Breast epithelium (tissue), 4 donors: ENCODE data around the gene ZNF148. TPM values are rescaled to one million over a fixed set of nuclear protein-coding genes. Genes with fewer than 3 reads are reported as not detected.

Experiments used
- DNase-seq, 2 donors: peaks; one replicate each; pipeline ENCODE4 v3.0.0-alpha.2; 2019; ENCODE audit warnings: low spot score in 2 of 2
- H3K27ac ChIP-seq, 2 donors: fragments of 200-600 bp; sonication (generic) in 1 of 2; one replicate each; pipeline ENCODE4 v1.5.1; 2016 to 2019; ENCODE audit warnings: mild to moderate bottlenecking in 1 of 2
- H3K27me3 ChIP-seq, 2 donors: fragments of 200-600 bp; sonication (generic) in 1 of 2; one replicate each; pipeline versions ENCODE4 v1.5.1 to v1.6.0; 2017 to 2019; ENCODE audit warnings: control low read depth in 1 of 2, mild to moderate bottlenecking in 1 of 2
- H3K36me3 ChIP-seq: fragments of 200-600 bp; one replicate; pipeline ENCODE4 v1.5.1; 2019
- H3K4me1 ChIP-seq, 2 donors: fragments of 200-600 bp; sonication (generic); one replicate each; pipeline ENCODE4 v1.5.1; 2016 to 2019; ENCODE audit warnings: control low read depth in 1 of 2
- H3K4me3 ChIP-seq, 3 donors: fragments of 200-600 bp; sonication (generic); 1 replicate in 2 of 3; 2 replicates in 1 of 3; pipeline ENCODE4 v1.5.1; 2016 to 2019; ENCODE audit warnings: mild to moderate bottlenecking in 3 of 3, moderate library complexity in 2 of 3
- H3K9me3 ChIP-seq, 2 donors: fragments of 200-600 bp; sonication (generic) in 1 of 2; one replicate each; pipeline ENCODE4 v1.5.1; 2016 to 2019; ENCODE audit warnings: control low read depth in 1 of 2
- CTCF ChIP-seq, 3 donors: fragments of 450-650 bp; IDR thresholded peaks; one replicate each; pipeline ENCODE4 v1.5.1; 2016 to 2017; ENCODE audit warnings: antibody characterized with exemption in 3 of 3, mild to moderate bottlenecking in 3 of 3, moderate library complexity in 3 of 3
- POLR2A ChIP-seq: fragments of 450-650 bp; IDR thresholded peaks from one replicate; pipeline ENCODE4 v1.6.1; 2016; ENCODE audit warnings: antibody characterized with exemption, mild to moderate bottlenecking, moderate library complexity
- POLR2AphosphoS5 ChIP-seq, 3 donors: sonication (generic); formaldehyde crosslinking; IDR thresholded peaks; one replicate each; pipeline ENCODE4 v1.6.1; 2017; ENCODE audit warnings: antibody characterized with exemption in 3 of 3
- intact Hi-C: fragments of 100-400 bp; cut with DNase I; formaldehyde crosslinking; loops from one replicate; pipeline ENCODE4 v1.15.1; 2023; ENCODE audit warnings: low total_unique reads
- total RNA-seq, 3 donors: library from RNA; depleted of rRNA; stranded (reverse); fragments of >200 nt; gene quantifications; one replicate each; pipeline ENCODE4 v1.1.0, GENCODE V29; 2016

The ZNF148 gene
- total RNA-seq, 3 donors from 2014 or later, result 29.8 to 47.7 (median 31.8) TPM

- no peak overlapping the region for H3K27ac ChIP-seq
- no peaks in the 10 kb centered on the region for H3K4me1 ChIP-seq
- no peak for TF ChIP-seq CTCF (IDR thresholded peaks at IDR 0.05)
- no peak for TF ChIP-seq POLR2AphosphoS5 (IDR thresholded peaks at IDR 0.05)
- TF ChIP-seq POLR2A, result no peak
- H3K9me3 ChIP-seq, result no peaks in the 10 kb centered on the region
- H3K4me3 ChIP-seq, result no peak overlapping the region
- intact Hi-C loops, result no loop called here
- no peak for DNase-seq
- no peaks in the 10 kb centered on the region for H3K36me3 ChIP-seq
- H3K27me3 ChIP-seq, result no peaks in the 10 kb centered on the region
Measured at GRCh38 chr3:125191256-125191655, 183.9 kb downstream of the ZNF148 start.

DNA sequence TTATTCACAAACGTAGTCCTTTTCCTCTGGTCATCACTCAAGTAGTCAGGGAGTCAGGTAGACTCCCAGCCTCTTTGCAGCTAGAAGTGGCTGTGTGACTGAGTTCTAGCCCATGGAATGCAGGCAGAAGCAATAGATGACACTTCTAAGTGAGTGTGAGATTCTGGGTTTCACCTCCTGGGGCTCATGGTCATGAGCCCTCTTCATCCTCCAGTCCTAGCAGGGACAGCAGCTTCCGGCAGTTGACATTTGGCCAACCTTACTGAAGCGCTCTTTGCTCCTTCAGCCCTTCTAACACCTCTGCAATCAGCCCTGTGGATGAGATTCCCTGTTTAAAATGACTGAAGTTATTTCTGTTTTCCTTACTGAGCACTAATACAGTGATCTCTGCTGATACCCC lies 184.3 kb downstream of the ZNF148 start:
- H3K36me3 ChIP-seq, result no peaks in the 10 kb centered on the region
- TF ChIP-seq POLR2AphosphoS5 (IDR thresholded peaks at IDR 0.05) (no peak), POLR2A (no peak), CTCF (IDR thresholded peaks at IDR 0.05) (no peak)
- H3K9me3 ChIP-seq, result no peaks in the 10 kb centered on the region
- H3K27ac ChIP-seq, result no peak overlapping the region
- no peaks in the 10 kb centered on the region for H3K4me1 ChIP-seq
- no peak overlapping the region for H3K4me3 ChIP-seq
- intact Hi-C loops, result no loop called here
- no peak for DNase-seq
- no peaks in the 10 kb centered on the region for H3K27me3 ChIP-seq

- DNase-seq, result no peak
- TF ChIP-seq CTCF (IDR thresholded peaks at IDR 0.05) (no peak), POLR2AphosphoS5 (IDR thresholded peaks at IDR 0.05) (no peak), POLR2A (no peak)
- no peaks in the 10 kb centered on the region for H3K4me1 ChIP-seq
- H3K4me3 ChIP-seq, result no peak overlapping the region
- no peaks in the 10 kb centered on the region for H3K27me3 ChIP-seq
- H3K36me3 ChIP-seq, result no peaks in the 10 kb centered on the region
- H3K9me3 ChIP-seq, result no peaks in the 10 kb centered on the region
- intact Hi-C loops, result no loop called here
- H3K27ac ChIP-seq, result no peak overlapping the region
Measured at GRCh38 chr3:125189378-125190165, 185.6 kb downstream of the ZNF148 start.

GRCh38 chr3:125188955-125189354 lies 186.2 kb downstream of the ZNF148 start:
- no peak for TF ChIP-seq POLR2AphosphoS5 (IDR thresholded peaks at IDR 0.05)
- TF ChIP-seq CTCF (IDR thresholded peaks at IDR 0.05), result no peak
- no peak for TF ChIP-seq POLR2A
- no peaks in the 10 kb centered on the region for H3K4me1 ChIP-seq
- no peak overlapping the region for H3K4me3 ChIP-seq
- intact Hi-C loops, result no loop called here
- no peak for DNase-seq
- no peaks in the 10 kb centered on the region for H3K36me3 ChIP-seq
- no peaks in the 10 kb centered on the region for H3K9me3 ChIP-seq
- no peak overlapping the region for H3K27ac ChIP-seq
- H3K27me3 ChIP-seq, result no peaks in the 10 kb centered on the region

DNA sequence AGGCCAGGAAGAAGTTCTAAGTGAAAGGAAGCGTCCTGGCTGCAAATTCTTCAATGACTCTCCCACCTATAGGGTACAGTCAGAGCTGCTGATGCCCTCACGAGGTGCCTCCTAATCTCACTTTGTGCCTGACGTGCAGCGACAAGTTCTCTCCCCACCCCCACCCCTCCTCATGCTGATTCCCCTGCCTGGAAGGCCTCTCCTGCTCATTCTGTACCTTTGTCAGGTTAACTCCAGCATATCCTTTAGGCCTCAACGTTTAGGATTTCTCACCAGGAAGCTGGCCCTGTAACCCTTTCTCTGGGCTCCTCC lies 187.6 kb downstream of the ZNF148 start:
- H3K4me1 ChIP-seq, result no peaks in the 10 kb centered on the region
- DNase-seq, result no peak
- TF ChIP-seq POLR2AphosphoS5 (IDR thresholded peaks at IDR 0.05) (no peak), CTCF (IDR thresholded peaks at IDR 0.05) (no peak), POLR2A (no peak)
- no peaks in the 10 kb centered on the region for H3K9me3 ChIP-seq
- no peaks in the 10 kb centered on the region for H3K36me3 ChIP-seq
- H3K27me3 ChIP-seq, result no peaks in the 10 kb centered on the region
- H3K27ac ChIP-seq, result no peak overlapping the region
- no peak overlapping the region for H3K4me3 ChIP-seq
- intact Hi-C loops, result no loop called here
